H1 (cell line): ENCODE data around the gene ASCL5. TPM values are rescaled to one million over a fixed set of nuclear protein-coding genes. Genes with fewer than 3 reads are reported as not detected.

Experiments
- ASH2L ChIP-seq: fragments of 200-600, 300-600 bp; sonication (generic); IDR thresholded peaks from one replicate; pipeline ENCODE4 v1.7.1; 2017; ENCODE audit warnings: low read length
- TAF7 ChIP-seq: optimal IDR thresholded peaks from 2 replicates; pipeline ENCODE3; 2011; ENCODE audit warnings: low read depth, mild to moderate bottlenecking, inconsistent platforms, low read length, moderate library complexity, borderline replicate concordance
- polyA plus RNA-seq, 7 experiments: library from polyadenylated mRNA; depleted of rRNA in 3 of 7; stranded (reverse) in 5 of 7; unstranded in 2 of 7; fragments of >200 nt in 5 of 7; fragments of 200-250 nt in 2 of 7; gene quantifications; 1 replicate in 5 of 7; 2 replicates in 1 of 7; 4 replicates in 1 of 7; pipeline versions ENCODE4 v1.2.1 to v1.2.3, GENCODE V29; 2011 to 2013; ENCODE audit warnings: missing spikeins in 2 of 7, mixed read lengths in 2 of 7
- total RNA-seq: library from RNA; stranded (reverse); fragmentation: NEBNext Ultra II Directional; extraction: Animal tissue kit (Norgen Biotek cat#: 25700); gene quantifications from 2 replicates; pipeline ENCODE4 v1.2.1, GENCODE V29; 2021

ASCL5 gene
- total and polyA plus RNA-seq, 2 of the 8 experiments (the other 6 are each of a cell fraction or from before 2014, with no cell fraction given), result 0.29 to 0.41 TPM

DNA sequence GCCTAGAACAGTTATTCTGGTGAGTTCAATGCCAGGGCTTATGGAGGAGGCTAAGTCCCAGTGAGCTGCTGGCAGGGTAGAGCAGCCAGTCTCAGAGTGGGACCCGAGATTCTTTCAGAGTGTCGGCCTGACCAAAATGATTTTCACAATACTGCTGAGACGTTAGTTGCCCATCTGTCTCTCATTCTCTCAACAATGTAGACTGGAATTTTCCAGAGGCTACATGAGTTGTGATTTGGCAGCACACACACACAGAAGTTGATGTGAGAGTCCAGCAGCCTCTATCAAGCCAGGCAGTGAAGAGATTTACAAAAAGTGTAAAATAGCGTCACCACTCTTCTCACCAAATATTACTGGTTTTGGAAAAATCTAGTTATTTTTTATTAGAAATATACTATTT is 36.4 kb downstream of the ASCL5 start (continued):
- TF ChIP-seq TAF7 (no peak), ASH2L (no peak)
- TF ChIP-seq, all 59 proteins: peak for 0
